ENCODE results near the gene SLC35F6. TPM values are rescaled to one million over a fixed set of nuclear protein-coding genes. Genes with fewer than 3 reads are reported as not detected.

The SLC35F6 gene
- total and polyA plus RNA-seq, 9 of the 15 experiments (the other 6 are each of a cell fraction or from before 2014, with no cell fraction given), result 11.9 to 47.3 (median 22.5) TPM

DNA sequence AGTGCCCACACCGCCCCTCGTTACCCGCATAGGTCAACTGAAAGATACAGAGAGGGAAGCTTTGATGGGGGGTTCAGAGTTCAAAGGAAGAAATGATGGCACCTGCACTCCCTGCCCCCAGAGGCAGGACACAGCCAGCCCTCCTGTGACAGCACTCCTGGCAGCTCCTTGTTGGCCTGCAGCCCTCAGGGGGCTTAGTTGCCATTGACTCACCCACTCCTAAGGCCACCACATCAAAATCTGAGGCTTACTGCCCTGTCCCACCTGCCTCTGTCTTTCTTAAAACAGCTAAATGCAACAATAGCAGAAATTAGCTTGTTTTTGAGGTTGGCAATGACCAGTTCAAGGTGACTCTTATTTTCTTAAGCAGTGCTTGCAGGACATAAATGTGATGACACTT lies 31.6 kb upstream of the SLC35F6 start:
- peaks cover 5 to 31% of the 10 kb centered on the region in 2 experiments; a peak in 4 of 5 replicates for H3K27me3 ChIP-seq (ENCODE audit: control insufficient read depth in 2 of 2, insufficient read depth in 2 of 2, low read length in 2 of 2)
- intact Hi-C loops (cut with micrococcal nuclease) (no loop called here), in situ Hi-C loops (cut with MboI) (no loop called here)
- POLR2A ChIA-PET, result interaction anchor here (0.8 to 1.5 kb wide), 2 partner anchors 8 to 12 kb away, joined by 3 to 4 read pairs; no protein-coding TSS in a partner anchor
- DNase-seq (ENCODE audit: extremely low read depth in 1 of 4, low spot score in 3 of 4) (no peak), FAIRE-seq (no peak), ATAC-seq (no peak)
- TF ChIP-seq MYNN (IDR thresholded peaks at IDR 0.05) (0 out of 2 replicates have a peak, but pooled peaks have one; percentile 57), MYNN (CRISPR knock-in tag; IDR thresholded peaks at IDR 0.05) (no peak), POLR2B (IDR thresholded peaks at IDR 0.05; ENCODE audit: low read depth, partially characterized antibody) (no peak)
- no peaks in the 10 kb centered on the region for H3K9me3 ChIP-seq (replicated peaks; ENCODE audit: control insufficient read depth, insufficient read depth, low read depth, low read length)
- no TSS peak for BruUV-seq (replicated peaks)
- no peak overlapping the region for H3K4me3 ChIP-seq
- H3K36me3 ChIP-seq (ENCODE audit: control insufficient read depth, insufficient read depth, low read length), result no peaks in the 10 kb centered on the region
- no peak overlapping the region for H3K4me2 ChIP-seq (ENCODE audit: insufficient read depth, low read length)
- H4K20me1 ChIP-seq (replicated peaks; ENCODE audit: control insufficient read depth, insufficient read depth, low read length), result no peaks in the 10 kb centered on the region
- H2AFZ ChIP-seq (ENCODE audit: low read depth, low read length), result no peak overlapping the region
- no peaks in the 10 kb centered on the region for H3K79me2 ChIP-seq (ENCODE audit: control insufficient read depth, insufficient read depth, low read length)
- no peak overlapping the region for H3K9ac ChIP-seq (ENCODE audit: insufficient read depth in 1 of 2, low read depth in 2 of 2, low read length in 2 of 2)
- H3K9me1 ChIP-seq (ENCODE audit: control insufficient read depth, insufficient read depth, low read length), result no peaks in the 10 kb centered on the region
- H3K4me1 ChIP-seq (replicated peaks in 1 of 2; ENCODE audit: control insufficient read depth in 2 of 2, insufficient read depth in 2 of 2, low read length in 2 of 2), result peaks cover 0 to 13% of the 10 kb centered on the region in 2 experiments; a peak in 2 of 5 replicates
- 9% methylated on average over 3 of the region's 3 CpGs for WGBS (ENCODE audit: insufficient coverage, low coverage, missing lambda C conversion rate)
- no peak overlapping the region for H3K27ac ChIP-seq (ENCODE audit: extremely low read depth, low read depth, low read length)
- CTCF ChIA-PET (ENCODE audit: low intra/inter-chr PET ratio), result interaction anchor here (0.5 kb wide), 1 partner anchor 960 kb away, joined by 6 read pairs; no protein-coding TSS in a partner anchor

DNA sequence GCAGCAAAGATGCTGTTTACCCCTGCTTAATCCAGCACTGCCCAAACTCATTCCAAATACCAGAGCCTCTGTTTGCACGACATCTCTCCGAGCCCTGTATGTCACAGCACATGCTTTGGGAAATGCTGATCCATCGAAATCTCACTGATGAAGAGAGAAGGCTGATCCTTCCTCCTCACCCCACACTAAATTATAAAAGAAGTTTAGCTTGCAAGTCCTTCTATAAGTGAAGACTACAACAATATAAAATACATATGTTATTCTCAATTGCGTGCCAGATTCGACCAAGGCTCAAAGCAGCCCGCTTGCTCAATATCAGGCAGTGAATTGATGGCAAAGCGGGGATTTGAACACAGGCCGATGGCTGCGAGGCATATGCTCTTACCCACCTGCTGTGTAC lies 30.7 kb upstream of the SLC35F6 start:
- Histone ChIP-seq H3K27me3 (ENCODE audit: control insufficient read depth in 2 of 2, insufficient read depth in 2 of 2, low read length in 2 of 2) (peaks cover 5 to 31% of the 10 kb centered on the region in 2 experiments; a peak in 4 of 5 replicates), H3K79me2 (ENCODE audit: control insufficient read depth, insufficient read depth, low read length) (no peaks in the 10 kb centered on the region), H3K27ac (ENCODE audit: extremely low read depth, low read depth, low read length) (no peak overlapping the region), H2AFZ (ENCODE audit: low read depth, low read length) (no peak overlapping the region), H3K4me2 (ENCODE audit: insufficient read depth, low read length) (no peak overlapping the region), H3K9me3 (replicated peaks; ENCODE audit: control insufficient read depth, insufficient read depth, low read depth, low read length) (no peaks in the 10 kb centered on the region), H3K4me3 (no peak overlapping the region), H3K4me1 (replicated peaks in 1 of 2; ENCODE audit: control insufficient read depth in 2 of 2, insufficient read depth in 2 of 2, low read length in 2 of 2) (peaks cover 0 to 7% of the 10 kb centered on the region in 2 experiments; a peak in 2 of 5 replicates), H3K9ac (ENCODE audit: insufficient read depth in 1 of 2, low read depth in 2 of 2, low read length in 2 of 2) (no peak overlapping the region), H4K20me1 (replicated peaks; ENCODE audit: control insufficient read depth, insufficient read depth, low read length) (no peaks in the 10 kb centered on the region), H3K9me1 (ENCODE audit: control insufficient read depth, insufficient read depth, low read length) (no peaks in the 10 kb centered on the region), H3K36me3 (ENCODE audit: control insufficient read depth, insufficient read depth, low read length) (no peaks in the 10 kb centered on the region)
- no TSS peak for BruUV-seq (replicated peaks)
- intact Hi-C loops (cut with micrococcal nuclease) (no loop called here), in situ Hi-C loops (cut with MboI) (no loop called here)
- POLR2A ChIA-PET, result no interaction called here
- 9% methylated on average over 9 of the region's 9 CpGs for WGBS (ENCODE audit: insufficient coverage, low coverage, missing lambda C conversion rate)
- CTCF ChIA-PET (ENCODE audit: low intra/inter-chr PET ratio), result no interaction called here
- DNase-seq (ENCODE audit: extremely low read depth in 1 of 4, low spot score in 3 of 4) (no peak), FAIRE-seq (no peak), ATAC-seq (no peak)
- TF ChIP-seq, protein P1, sequence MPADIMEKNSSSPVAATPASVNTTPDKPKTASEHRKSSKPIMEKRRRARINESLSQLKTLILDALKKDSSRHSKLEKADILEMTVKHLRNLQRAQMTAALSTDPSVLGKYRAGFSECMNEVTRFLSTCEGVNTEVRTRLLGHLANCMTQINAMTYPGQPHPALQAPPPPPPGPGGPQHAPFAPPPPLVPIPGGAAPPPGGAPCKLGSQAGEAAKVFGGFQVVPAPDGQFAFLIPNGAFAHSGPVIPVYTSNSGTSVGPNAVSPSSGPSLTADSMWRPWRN (IDR thresholded peaks at IDR 0.05; ENCODE audit: low read depth), result no peak
- TF ChIP-seq FOXJ2 (tag; IDR thresholded peaks at IDR 0.05), result no peak
- no peak for TF ChIP-seq TAL1 (IDR thresholded peaks at IDR 0.05)
- no peak for TF ChIP-seq CBX2 (IDR thresholded peaks at IDR 0.05; ENCODE audit: insufficient read depth, low read length, poor library complexity, severe bottlenecking)
- peak; percentile 60; the same call in 1 of the 2 replicates for TF ChIP-seq C11orf30 (IDR thresholded peaks at IDR 0.05; ENCODE audit: low read depth)
- no peak for TF ChIP-seq TBP (optimal IDR thresholded peaks at IDR 0.05; ENCODE audit: low read depth, low read length)

Data from K562 (cell line).